H1 (cell line): ENCODE data around the gene WSCD2. TPM values are rescaled to one million over a fixed set of nuclear protein-coding genes. Genes with fewer than 3 reads are reported as not detected.

Experiments used
- BACH1 ChIP-seq: IDR thresholded peaks from 2 replicates; pipeline ENCODE4 v1.6.1; 2012; ENCODE audit warnings: low read length, improper control_type of control experiment
- CREB1 ChIP-seq: IDR thresholded peaks from 2 replicates; pipeline ENCODE4 v1.6.1; 2012; ENCODE audit warnings: inconsistent platforms
- HDAC6 ChIP-seq: IDR thresholded peaks from one replicate; pipeline ENCODE4 v1.7.1; 2012; ENCODE audit warnings: low read depth, mild to moderate bottlenecking, inconsistent platforms, low read length, moderate library complexity
- KDM1A ChIP-seq: fragments of 200-600, 300-600 bp; sonication (generic); IDR thresholded peaks from 2 replicates; pipeline ENCODE4 v1.7.1; 2016; ENCODE audit warnings: mild to moderate bottlenecking, low read length, borderline replicate concordance
- SAP30 ChIP-seq: fragments of 300-600 bp; sonication (generic); IDR thresholded peaks from 2 replicates; pipeline ENCODE4 v1.7.1; 2012; ENCODE audit warnings: low read length, moderate library complexity, mild to moderate bottlenecking, inconsistent platforms; ENCODE audit not compliant: insufficient read depth, insufficient replicate concordance
- polyA plus RNA-seq, 7 experiments: library from polyadenylated mRNA; depleted of rRNA in 3 of 7; stranded (reverse) in 5 of 7; unstranded in 2 of 7; fragments of >200 nt in 5 of 7; fragments of 200-250 nt in 2 of 7; gene quantifications; 1 replicate in 5 of 7; 2 replicates in 1 of 7; 4 replicates in 1 of 7; pipeline versions ENCODE4 v1.2.1 to v1.2.3, GENCODE V29; 2011 to 2013; ENCODE audit warnings: missing spikeins in 2 of 7, mixed read lengths in 2 of 7
- total RNA-seq: library from RNA; stranded (reverse); fragmentation: NEBNext Ultra II Directional; extraction: Animal tissue kit (Norgen Biotek cat#: 25700); gene quantifications from 2 replicates; pipeline ENCODE4 v1.2.1, GENCODE V29; 2021

Gene WSCD2
- total and polyA plus RNA-seq, 2 of the 8 experiments (the other 6 are each of a cell fraction or from before 2014, with no cell fraction given): 1.3 to 2.2 TPM

DNA sequence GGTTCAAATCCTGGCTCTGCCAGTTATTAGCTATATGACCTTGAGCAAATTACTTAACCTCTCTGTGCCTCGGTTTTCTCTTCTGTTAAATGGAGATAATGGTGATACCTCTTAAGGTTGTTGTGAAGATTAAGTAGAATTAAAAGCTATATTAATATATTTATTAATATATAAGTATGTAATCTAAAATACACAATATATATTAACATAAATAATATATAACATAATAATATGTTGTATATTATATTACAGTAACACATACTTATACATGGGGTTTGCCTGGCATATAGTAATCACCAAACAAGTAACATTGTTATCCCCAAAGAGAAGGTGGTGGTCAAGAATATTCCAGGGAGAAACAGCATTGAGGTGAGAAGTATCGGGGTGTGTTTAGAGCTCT, 118.0 kb downstream of the WSCD2 start (continued):
- no peak for TF ChIP-seq KDM1A
- no peak for TF ChIP-seq HDAC6
- no peak for TF ChIP-seq BACH1
- no peak for TF ChIP-seq SAP30
- TF ChIP-seq CREB1: no peak
